Karpas-422 (cell line): ENCODE data around the gene PEA15. TPM values are rescaled to one million over a fixed set of nuclear protein-coding genes. Genes with fewer than 3 reads are reported as not detected.

Experiments
- DNase-seq: peaks from one replicate; pipeline ENCODE4 v3.0.0-alpha.2; 2015
- H2AFZ ChIP-seq: fragments of 200-600 bp; sonication (generic); 2 replicates; pipeline ENCODE4 v1.6.1; 2014; ENCODE audit warnings: antibody characterized with exemption, low read length, mixed read lengths
- H3K27ac ChIP-seq: fragments of 200-600 bp; sonication (generic); 2 replicates; pipeline ENCODE4 v1.5.1; 2014; ENCODE audit warnings: mild to moderate bottlenecking, low read length, moderate library complexity
- H3K27me3 ChIP-seq: fragments of 200-600 bp; sonication (generic); 2 replicates; pipeline ENCODE4 v1.6.1; 2014; ENCODE audit warnings: low read length, mixed read lengths
- H3K36me3 ChIP-seq: fragments of 200-600 bp; sonication (generic); 2 replicates; pipeline ENCODE4 v1.6.1; 2014; ENCODE audit warnings: low read length, mixed read lengths; ENCODE audit not compliant: insufficient read depth
- H3K4me1 ChIP-seq: fragments of 200-600 bp; sonication (generic); 2 replicates; pipeline ENCODE4 v1.6.1; 2014; ENCODE audit warnings: mild to moderate bottlenecking, low read length, mixed read lengths
- H3K4me2 ChIP-seq: fragments of 200-600 bp; sonication (generic); 2 replicates; pipeline ENCODE4 v1.6.1; 2014; ENCODE audit warnings: low read length, low read depth, mild to moderate bottlenecking; ENCODE audit not compliant: poor library complexity, severe bottlenecking
- H3K4me3 ChIP-seq: fragments of 200-600 bp; sonication (generic); 2 replicates; pipeline ENCODE4 v1.5.1; 2014; ENCODE audit warnings: mild to moderate bottlenecking, antibody characterized with exemption, low read length, mixed read lengths
- H3K79me2 ChIP-seq: fragments of 200-600 bp; sonication (generic); 2 replicates; pipeline ENCODE4 v1.6.1; 2014; ENCODE audit warnings: mild to moderate bottlenecking, low read length, mixed read lengths
- H3K9ac ChIP-seq: fragments of 200-600 bp; sonication (generic); 2 replicates; pipeline ENCODE4 v1.6.0; 2014; ENCODE audit warnings: low read length
- H3K9me2 ChIP-seq: fragments of 200-600 bp; sonication (generic), shearing (Covaris generic); replicated peaks from 2 replicates; pipeline ENCODE4 v1.6.0; 2014; ENCODE audit warnings: mild to moderate bottlenecking, low read length, moderate library complexity; ENCODE audit not compliant: insufficient read depth
- H3K9me3 ChIP-seq: fragments of 300-700, 200-600 bp; sonication (generic); 2 replicates; pipeline ENCODE4 v1.6.1; 2014; ENCODE audit warnings: low read length, mixed read lengths
- H4K20me1 ChIP-seq: fragments of 200-600 bp; sonication (generic); 2 replicates; pipeline ENCODE4 v1.6.1; 2014; ENCODE audit warnings: mild to moderate bottlenecking, antibody characterized with exemption, low read length, low read depth; ENCODE audit not compliant: insufficient read depth
- total RNA-seq: library from RNA; depleted of rRNA; stranded (reverse); fragments of >200 nt; shearing (Covaris generic); gene quantifications from 2 replicates; pipeline ENCODE4 v1.2.3, GENCODE V29; 2014; ENCODE audit warnings: low replicate concordance

Gene PEA15
- total RNA-seq, 1 experiment from 2014 or later: 40.1 TPM

GRCh38 chr1:160188341-160188740 lies 16.8 kb upstream of the PEA15 start:
- no peaks in the 10 kb centered on the region for H3K36me3 ChIP-seq
- H3K9me3 ChIP-seq: no peaks in the 10 kb centered on the region
- H3K9ac ChIP-seq: no peak overlapping the region
- no peaks in the 10 kb centered on the region for H3K79me2 ChIP-seq
- no peak overlapping the region for H2AFZ ChIP-seq
- no peaks in the 10 kb centered on the region for H3K27me3 ChIP-seq
- H3K4me1 ChIP-seq: peaks cover 6% of the 10 kb centered on the region
- H3K27ac ChIP-seq: no peak overlapping the region
- no peak for DNase-seq
- H3K9me2 ChIP-seq: no peaks in the 10 kb centered on the region
- H3K4me3 ChIP-seq: no peak overlapping the region
- no peak overlapping the region for H3K4me2 ChIP-seq
- H4K20me1 ChIP-seq: no peaks in the 10 kb centered on the region

GRCh38 chr1:160189649-160190625 lies 15.2 kb upstream of the PEA15 start, which contains the start of gene CASQ1:
Gene CASQ1, plus strand, starts transcription at chr1:160190575. Its CDS starts 177 bp downstream, at chr1:160190752.
- Histone ChIP-seq H3K9me2 (no peaks in the 10 kb centered on the region), H2AFZ (no peak within 1 kb of the TSS), H3K36me3 (no peaks in the 10 kb centered on the region), H4K20me1 (no peaks in the 10 kb centered on the region), H3K9me3 (no peaks in the 10 kb centered on the region), H3K27ac (no peak within 1 kb of the TSS), H3K4me2 (no peak within 1 kb of the TSS), H3K4me1 (peaks cover 8% of the 10 kb centered on the region), H3K9ac (no peak within 1 kb of the TSS), H3K79me2 (no peaks in the 10 kb centered on the region), H3K27me3 (no peaks in the 10 kb centered on the region), H3K4me3 (no peak within 1 kb of the TSS)
- DNase-seq: no peak

- H3K36me3 ChIP-seq: no peaks in the 10 kb centered on the region
- no peaks in the 10 kb centered on the region for H4K20me1 ChIP-seq
- H3K27me3 ChIP-seq: no peaks in the 10 kb centered on the region
- no peak overlapping the region for H3K4me2 ChIP-seq
- H3K9ac ChIP-seq: no peak overlapping the region
- H3K27ac ChIP-seq: no peak overlapping the region
- H2AFZ ChIP-seq: no peak overlapping the region
- DNase-seq: no peak
- no peak overlapping the region for H3K4me3 ChIP-seq
- H3K4me1 ChIP-seq: peaks cover 8% of the 10 kb centered on the region
- H3K79me2 ChIP-seq: no peaks in the 10 kb centered on the region
- no peaks in the 10 kb centered on the region for H3K9me3 ChIP-seq
- no peaks in the 10 kb centered on the region for H3K9me2 ChIP-seq
These were observed 13.4 kb upstream of the PEA15 start for GRCh38 chr1:160191756-160192155.

- no peak overlapping the region for H3K9ac ChIP-seq
- H2AFZ ChIP-seq: no peak overlapping the region
- H3K9me2 ChIP-seq: no peaks in the 10 kb centered on the region
- H3K4me2 ChIP-seq: no peak overlapping the region
- H3K4me1 ChIP-seq: peaks cover 8% of the 10 kb centered on the region
- no peaks in the 10 kb centered on the region for H3K9me3 ChIP-seq
- no peaks in the 10 kb centered on the region for H4K20me1 ChIP-seq
- H3K27ac ChIP-seq: no peak overlapping the region
- H3K36me3 ChIP-seq: no peaks in the 10 kb centered on the region
- no peak overlapping the region for H3K4me3 ChIP-seq
- no peaks in the 10 kb centered on the region for H3K27me3 ChIP-seq
- DNase-seq: no peak
- no peaks in the 10 kb centered on the region for H3K79me2 ChIP-seq
These were observed 12.9 kb upstream of the PEA15 start for GRCh38 chr1:160192234-160192633.

- no peaks in the 10 kb centered on the region for H3K27me3 ChIP-seq
- H3K9me3 ChIP-seq: no peaks in the 10 kb centered on the region
- no peaks in the 10 kb centered on the region for H3K9me2 ChIP-seq
- no peaks in the 10 kb centered on the region for H4K20me1 ChIP-seq
- H3K4me3 ChIP-seq: no peak overlapping the region
- no peak overlapping the region for H3K27ac ChIP-seq
- H3K4me2 ChIP-seq: peak overlapping the region; percentile 19
- peak; percentile 93 for DNase-seq
- no peaks in the 10 kb centered on the region for H3K79me2 ChIP-seq
- peaks cover 8% of the 10 kb centered on the region for H3K4me1 ChIP-seq
- H2AFZ ChIP-seq: no peak overlapping the region
- no peaks in the 10 kb centered on the region for H3K36me3 ChIP-seq
- no peak overlapping the region for H3K9ac ChIP-seq
These were observed 11.9 kb upstream of the PEA15 start for GRCh38 chr1:160193091-160193819.

- Histone ChIP-seq H3K4me1 (peaks cover 8% of the 10 kb centered on the region), H3K9me2 (no peaks in the 10 kb centered on the region), H3K27me3 (no peaks in the 10 kb centered on the region), H2AFZ (no peak overlapping the region), H3K9ac (no peak overlapping the region), H3K4me2 (no peak overlapping the region), H3K79me2 (no peaks in the 10 kb centered on the region), H3K27ac (no peak overlapping the region), H3K4me3 (no peak overlapping the region), H4K20me1 (no peaks in the 10 kb centered on the region), H3K9me3 (no peaks in the 10 kb centered on the region), H3K36me3 (no peaks in the 10 kb centered on the region)
- DNase-seq: no peak
These were observed 11.1 kb upstream of the PEA15 start for GRCh38 chr1:160193832-160194736.

GRCh38 chr1:160194737-160195059 lies 10.5 kb upstream of the PEA15 start:
- Histone ChIP-seq H4K20me1 (no peaks in the 10 kb centered on the region), H3K9me3 (no peaks in the 10 kb centered on the region), H3K27ac (no peak overlapping the region), H3K36me3 (no peaks in the 10 kb centered on the region), H3K4me2 (no peak overlapping the region), H3K79me2 (no peaks in the 10 kb centered on the region), H3K4me1 (peaks cover 8% of the 10 kb centered on the region), H3K9me2 (no peaks in the 10 kb centered on the region), H3K27me3 (no peaks in the 10 kb centered on the region), H2AFZ (no peak overlapping the region), H3K9ac (no peak overlapping the region), H3K4me3 (no peak overlapping the region)
- DNase-seq: no peak
